ENCODE measurements around the gene NTSR1.

GRCh38 chr20:62780696-62781095 lies 72.1 kb downstream of the NTSR1 start:
- TF ChIP-seq CTCF (IDR thresholded peaks at IDR 0.05), result no peak
- no peak for TF ChIP-seq EZH2 (IDR thresholded peaks at IDR 0.05; ENCODE audit: borderline replicate concordance, insufficient read depth, low read depth, low read length, poor library complexity, severe bottlenecking)

All from B cell (primary cell).